HPDE6-E6E7 (cell line): ENCODE results near the gene TXNRD2.

Experiments
- DNase-seq: peaks from one replicate; pipeline ENCODE4 v3.0.0; 2011; ENCODE audit warnings: missing footprints; ENCODE audit errors: extremely low spot score

The TXNRD2 gene

GRCh38 chr22:19966908-19967750 is 25.5 kb upstream of the TXNRD2 start:
- DNase-seq, result no peak

GRCh38 chr22:19965771-19966709 is 24.4 kb upstream of the TXNRD2 start:
- DNase-seq, result no peak

GRCh38 chr22:19964701-19965386 is 23.2 kb upstream of the TXNRD2 start:
- no peak for DNase-seq

- DNase-seq, result no peak
Measured at GRCh38 chr22:19963863-19964642, 22.4 kb upstream of the TXNRD2 start.

GRCh38 chr22:19962909-19963806 is 21.5 kb upstream of the TXNRD2 start:
- peak; percentile 99 for DNase-seq

GRCh38 chr22:19962246-19962908 is 20.8 kb upstream of the TXNRD2 start:
- DNase-seq, result peak; percentile 86

GRCh38 chr22:19961868-19962245 is 20.2 kb upstream of the TXNRD2 start:
- DNase-seq, result no peak

GRCh38 chr22:19961201-19961580 is 19.6 kb upstream of the TXNRD2 start:
- no peak for DNase-seq

- no peak for DNase-seq
Measured at GRCh38 chr22:19960491-19961200, 19.0 kb upstream of the TXNRD2 start.

GRCh38 chr22:19959587-19960490 is 18.2 kb upstream of the TXNRD2 start:
- no peak for DNase-seq

GRCh38 chr22:19959043-19959586 is 17.5 kb upstream of the TXNRD2 start:
- DNase-seq, result no peak

GRCh38 chr22:19958083-19959042 is 16.7 kb upstream of the TXNRD2 start:
- DNase-seq, result no peak

GRCh38 chr22:19957445-19957844 is 15.8 kb upstream of the TXNRD2 start:
- DNase-seq, result no peak

- DNase-seq, result no peak
Measured at GRCh38 chr22:19955241-19956128, 13.9 kb upstream of the TXNRD2 start.

- no peak for DNase-seq
Measured at GRCh38 chr22:19951346-19951745, 9.7 kb upstream of the TXNRD2 start.
